ENCODE data around the gene PTPRE.

DNA sequence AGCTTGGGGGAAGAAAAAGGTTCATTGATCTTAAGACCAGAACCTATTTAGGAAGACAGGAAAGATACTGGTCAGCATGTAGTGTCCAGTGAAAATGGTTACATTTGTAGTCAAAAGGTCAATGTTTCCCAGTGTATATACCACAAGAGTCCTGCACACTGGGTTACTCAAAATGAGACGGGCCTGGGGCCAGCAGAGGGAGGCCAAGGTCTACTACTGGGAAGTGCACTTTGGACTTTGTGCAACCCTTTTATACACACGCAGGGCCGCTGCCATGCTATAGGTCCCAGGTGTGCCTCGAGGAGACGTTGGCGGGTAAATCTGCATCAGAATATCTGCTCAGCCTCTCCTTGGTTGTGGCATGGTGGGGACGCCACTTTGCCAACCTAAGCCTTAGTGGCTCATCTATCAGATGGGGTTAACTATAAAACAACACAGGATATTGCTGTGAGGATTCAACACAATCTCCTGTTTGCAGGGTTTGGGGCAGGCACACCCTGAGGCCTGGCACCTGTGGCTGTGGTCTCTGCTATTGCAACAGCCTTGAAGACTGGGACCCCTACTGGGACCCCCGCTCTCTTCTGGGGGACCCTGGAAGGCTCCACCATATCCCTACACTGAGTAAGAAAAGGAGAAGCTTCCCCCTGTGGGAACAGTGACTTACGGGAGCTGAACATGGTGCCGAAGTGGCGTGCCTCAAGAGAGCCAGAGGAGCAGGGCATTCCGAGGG, 33.9 kb upstream of the PTPRE start:
- TF ChIP-seq TAF1 (IDR thresholded peaks at IDR 0.05; ENCODE audit: borderline replicate concordance, low read depth, low read length) (no peak), POLR2AphosphoS5 (IDR thresholded peaks at IDR 0.05; ENCODE audit: low read depth, low read length) (no peak), POLR2A (IDR thresholded peaks at IDR 0.05; ENCODE audit: low read depth, low read length) (no peak)
